CD4-positive, alpha-beta T cell (primary cell): Measurements from ENCODE around the gene ADGRD1. TPM values are rescaled to one million over a fixed set of nuclear protein-coding genes. Genes with fewer than 3 reads are reported as not detected.

Experiments used
- ATAC-seq: fragments of 200-7000 bp; cut with Tn5 transposase; one replicate; pipeline ENCODE4 v1.10.0; 2022; ENCODE audit warnings: mild to moderate bottlenecking; ENCODE audit not compliant: poor library complexity
- CTCF ChIA-PET: fragments of 350-600 bp; sonication (Branson Sonifier 250); formaldehyde crosslinking; loops from one replicate; lab custom pipeline; 2021; ENCODE audit warnings: antibody characterized with exemption, inconsistent platforms; lab: Charles Lee
- POLR2A ChIA-PET: fragments of 350-600 bp; sonication (Branson Sonifier 250); formaldehyde crosslinking; loops from one replicate; lab custom pipeline; 2021; ENCODE audit warnings: antibody characterized with exemption, inconsistent platforms; lab: Charles Lee
- DNase-seq, 14 experiments: peaks; one replicate each; pipeline ENCODE4 v3.0.0-alpha.2; 2013 to 2020; ENCODE audit warnings: mixed read lengths in 2 of 14
- H3K27ac ChIP-seq, 2 donors: one replicate each; pipeline versions ENCODE4 v1.5.1 to v1.7.0; 2013; ENCODE audit warnings: low read length in 2 of 2, low read depth in 1 of 2, mild to moderate bottlenecking in 1 of 2
- H3K27me3 ChIP-seq, 2 experiments: 1 replicate in 1 of 2; 2 replicates in 1 of 2; pipeline versions ENCODE4 v1.6.1 to v1.7.0; 2013; ENCODE audit warnings: low read length in 2 of 2, control low read depth in 1 of 2, mild to moderate bottlenecking in 1 of 2, moderate library complexity in 1 of 2; ENCODE audit not compliant: insufficient read depth in 2 of 2, control insufficient read depth in 1 of 2
- H3K36me3 ChIP-seq: one replicate; pipeline ENCODE4 v1.6.1; 2013; ENCODE audit warnings: low read length, control low read depth; ENCODE audit not compliant: insufficient read depth
- H3K4me1 ChIP-seq: one replicate; pipeline ENCODE4 v1.6.1; 2013; ENCODE audit warnings: low read length, control low read depth; ENCODE audit not compliant: insufficient read depth
- H3K4me3 ChIP-seq: one replicate; pipeline ENCODE4 v1.5.1; 2013; ENCODE audit warnings: mild to moderate bottlenecking, low read length, moderate library complexity
- H3K9me3 ChIP-seq, 2 experiments: 1 replicate in 1 of 2; 2 replicates in 1 of 2; pipeline versions ENCODE4 v1.6.1 to v1.7.0; 2013; ENCODE audit warnings: low read length in 2 of 2, mild to moderate bottlenecking in 2 of 2, control low read depth in 1 of 2, moderate library complexity in 1 of 2; ENCODE audit not compliant: control insufficient read depth in 1 of 2, insufficient read depth in 1 of 2
- H3K27ac Mint-ChIP-seq: one replicate; pipeline ENCODE4 v1.8.0; 2020; ENCODE audit warnings: mixed read lengths
- H3K27me3 Mint-ChIP-seq: one replicate; pipeline ENCODE4 v1.8.0; 2021; ENCODE audit warnings: mixed read lengths
- H3K36me3 Mint-ChIP-seq: one replicate; pipeline ENCODE4 v1.8.0; 2021; ENCODE audit warnings: low read depth, mixed read lengths
- H3K4me1 Mint-ChIP-seq: one replicate; pipeline ENCODE4 v1.8.0; 2021; ENCODE audit warnings: low read depth, mixed read lengths
- H3K4me3 Mint-ChIP-seq: one replicate; pipeline ENCODE4 v1.8.0; 2020; ENCODE audit warnings: mild to moderate bottlenecking, mixed read lengths
- H3K9me3 Mint-ChIP-seq: one replicate; pipeline ENCODE4 v1.8.0; 2020; ENCODE audit warnings: mixed read lengths
- CTCF ChIP-seq: fragments of 200-600 bp; IDR thresholded peaks from one replicate; pipeline ENCODE4 v1.8.0; 2022; ENCODE audit warnings: antibody characterized with exemption, mild to moderate bottlenecking
- intact Hi-C, 2 experiments: fragments of 100-400 bp; cut with DNase I in 1 of 2; cut with micrococcal nuclease in 1 of 2; formaldehyde crosslinking; loops; one replicate each; pipeline versions ENCODE4 v1.15.1 to v1.9.0; 2023 to 2025; cut with DNase I, micrococcal nuclease
- total RNA-seq, 174 experiments: library from RNA in 2 of 174; stranded (reverse) in 2 of 174; gene quantifications; one replicate each; pipeline ENCODE4 v1.2.3 and lab custom pipeline; 2021 to 2026

Gene ADGRD1
- total RNA-seq, 2 experiments from 2014 or later: 0.22 TPM; not detected in 1

- ATAC-seq (no peak), DNase-seq (peak in 2 of 14 experiments; percentile 5 to 19)
- Mint-ChIP-seq H3K36me3 (no peaks in the 10 kb centered on the region), H3K9me3 (no peaks in the 10 kb centered on the region), H3K27ac (no peak overlapping the region), H3K4me3 (no peak overlapping the region), H3K4me1 (peaks cover 4% of the 10 kb centered on the region), H3K27me3 (no peaks in the 10 kb centered on the region)
- peaks cover 0 to under 1% of the 10 kb centered on the region in 2 experiments for H3K9me3 ChIP-seq
- no peak overlapping the region for H3K4me3 ChIP-seq
- POLR2A ChIA-PET: no interaction called here
- H3K4me1 ChIP-seq: peaks cover 12% of the 10 kb centered on the region
- H3K36me3 ChIP-seq: no peaks in the 10 kb centered on the region
- no peak for TF ChIP-seq CTCF
- no peaks in the 10 kb centered on the region for H3K27me3 ChIP-seq
- intact Hi-C loops: no loop called here
- CTCF ChIA-PET: no interaction called here
- H3K27ac ChIP-seq: no peak overlapping the region
Measured at GRCh38 chr12:131089531-131090273, 136.0 kb downstream of the ADGRD1 start.

- no peak for TF ChIP-seq CTCF
- peak in 1 of 14 experiments; percentile 19 for DNase-seq
- no peaks in the 10 kb centered on the region for H3K27me3 ChIP-seq
- no peaks in the 10 kb centered on the region for H3K9me3 Mint-ChIP-seq
- H3K36me3 ChIP-seq: no peaks in the 10 kb centered on the region
- peaks cover 4% of the 10 kb centered on the region for H3K4me1 Mint-ChIP-seq
- ChIA-PET CTCF (no interaction called here), POLR2A (no interaction called here)
- no peaks in the 10 kb centered on the region for H3K36me3 Mint-ChIP-seq
- H3K27ac Mint-ChIP-seq: no peak overlapping the region
- H3K4me3 Mint-ChIP-seq: no peak overlapping the region
- no peaks in the 10 kb centered on the region for H3K27me3 Mint-ChIP-seq
- ATAC-seq: no peak
- no peaks in the 10 kb centered on the region for H3K9me3 ChIP-seq
- intact Hi-C loops: no loop called here
- no peak overlapping the region for H3K27ac ChIP-seq
- peaks cover 12% of the 10 kb centered on the region for H3K4me1 ChIP-seq
- H3K4me3 ChIP-seq: no peak overlapping the region
Measured at GRCh38 chr12:131090274-131091210, 136.8 kb downstream of the ADGRD1 start.

- Mint-ChIP-seq H3K4me3 (no peak overlapping the region), H3K9me3 (no peaks in the 10 kb centered on the region), H3K27ac (no peak overlapping the region), H3K4me1 (peaks cover 4% of the 10 kb centered on the region), H3K27me3 (no peaks in the 10 kb centered on the region), H3K36me3 (no peaks in the 10 kb centered on the region)
- Histone ChIP-seq H3K36me3 (no peaks in the 10 kb centered on the region), H3K4me3 (no peak overlapping the region), H3K27me3 (no peaks in the 10 kb centered on the region), H3K27ac (no peak overlapping the region), H3K4me1 (peaks cover 12% of the 10 kb centered on the region), H3K9me3 (no peaks in the 10 kb centered on the region)
- POLR2A ChIA-PET: no interaction called here
- CTCF ChIA-PET: no interaction called here
- TF ChIP-seq CTCF: no peak
- ATAC-seq: no peak
- intact Hi-C loops: no loop called here
- no peak for DNase-seq
Measured at GRCh38 chr12:131091413-131091975, 137.8 kb downstream of the ADGRD1 start.
